ENCODE data around the gene COX5B.

COX5B gene

GRCh38 chr2:97658691-97659157, 12.9 kb downstream of the COX5B start:
- no peak for TF ChIP-seq CTCF (IDR thresholded peaks at IDR 0.05; ENCODE audit: low read length)
- TF ChIP-seq EZH2 (IDR thresholded peaks at IDR 0.05; ENCODE audit: borderline replicate concordance, low read length) = no peak
- no peak overlapping the region for H3K4me2 ChIP-seq (ENCODE audit: low read length)
- H3K4me3 ChIP-seq (ENCODE audit: low read depth, low read length, poor library complexity, severe bottlenecking) = no peak overlapping the region
- H4K20me1 ChIP-seq (ENCODE audit: insufficient read depth, low read length) = no peaks in the 10 kb centered on the region
- H2AFZ ChIP-seq (ENCODE audit: low read length) = no peak overlapping the region
- no peak overlapping the region for H3K9ac ChIP-seq (ENCODE audit: low read length)
- H3F3A ChIP-seq (ENCODE audit: insufficient read depth, low read length) = no peaks in the 10 kb centered on the region
- H3K36me3 ChIP-seq (ENCODE audit: insufficient read depth, low read length) = peaks cover 60% of the 10 kb centered on the region
- no peaks in the 10 kb centered on the region for H3K9me3 ChIP-seq (ENCODE audit: low read length)
- H3K79me2 ChIP-seq (ENCODE audit: insufficient read depth, low read length) = peaks cover 5% of the 10 kb centered on the region
- no peaks in the 10 kb centered on the region for H3K27me3 ChIP-seq (ENCODE audit: insufficient read depth, low read length)
- no peak overlapping the region for H3K27ac ChIP-seq (ENCODE audit: low read depth, low read length, poor library complexity, severe bottlenecking)
- H3K9me2 ChIP-seq (ENCODE audit: low read depth, low read length) = no peaks in the 10 kb centered on the region
- peaks cover 18% of the 10 kb centered on the region for H3K4me1 ChIP-seq (ENCODE audit: insufficient read depth, low read length, severe bottlenecking)

- Histone ChIP-seq H3K4me1 (ENCODE audit: insufficient read depth, low read length, severe bottlenecking) (peaks cover 19% of the 10 kb centered on the region), H3K9me3 (ENCODE audit: low read length) (no peaks in the 10 kb centered on the region), H3K79me2 (ENCODE audit: insufficient read depth, low read length) (peaks cover 5% of the 10 kb centered on the region), H3F3A (ENCODE audit: insufficient read depth, low read length) (no peaks in the 10 kb centered on the region), H3K27me3 (ENCODE audit: insufficient read depth, low read length) (no peaks in the 10 kb centered on the region), H3K4me2 (ENCODE audit: low read length) (no peak overlapping the region), H3K36me3 (ENCODE audit: insufficient read depth, low read length) (peaks cover 53% of the 10 kb centered on the region), H3K27ac (ENCODE audit: low read depth, low read length, poor library complexity, severe bottlenecking) (no peak overlapping the region), H2AFZ (ENCODE audit: low read length) (no peak overlapping the region), H3K9ac (ENCODE audit: low read length) (no peak overlapping the region), H3K4me3 (ENCODE audit: low read depth, low read length, poor library complexity, severe bottlenecking) (no peak overlapping the region), H4K20me1 (ENCODE audit: insufficient read depth, low read length) (no peaks in the 10 kb centered on the region), H3K9me2 (ENCODE audit: low read depth, low read length) (no peaks in the 10 kb centered on the region)
- no peak for TF ChIP-seq CTCF (IDR thresholded peaks at IDR 0.05; ENCODE audit: low read length)
- TF ChIP-seq EZH2 (IDR thresholded peaks at IDR 0.05; ENCODE audit: borderline replicate concordance, low read length) = no peak
Measured at GRCh38 chr2:97659256-97660043, 13.6 kb downstream of the COX5B start.

- H3K4me3 ChIP-seq (ENCODE audit: low read depth, low read length, poor library complexity, severe bottlenecking) = no peak overlapping the region
- H3K9me2 ChIP-seq (ENCODE audit: low read depth, low read length) = no peaks in the 10 kb centered on the region
- H3K4me2 ChIP-seq (ENCODE audit: low read length) = no peak overlapping the region
- no peak overlapping the region for H3K27ac ChIP-seq (ENCODE audit: low read depth, low read length, poor library complexity, severe bottlenecking)
- H3K4me1 ChIP-seq (ENCODE audit: insufficient read depth, low read length, severe bottlenecking) = peaks cover 26% of the 10 kb centered on the region
- no peak overlapping the region for H3K9ac ChIP-seq (ENCODE audit: low read length)
- no peaks in the 10 kb centered on the region for H3F3A ChIP-seq (ENCODE audit: insufficient read depth, low read length)
- H3K79me2 ChIP-seq (ENCODE audit: insufficient read depth, low read length) = peaks cover 5% of the 10 kb centered on the region
- H3K9me3 ChIP-seq (ENCODE audit: low read length) = no peaks in the 10 kb centered on the region
- H2AFZ ChIP-seq (ENCODE audit: low read length) = no peak overlapping the region
- TF ChIP-seq CTCF (IDR thresholded peaks at IDR 0.05; ENCODE audit: low read length) = no peak
- TF ChIP-seq EZH2 (IDR thresholded peaks at IDR 0.05; ENCODE audit: borderline replicate concordance, low read length) = no peak
- H3K27me3 ChIP-seq (ENCODE audit: insufficient read depth, low read length) = no peaks in the 10 kb centered on the region
- H4K20me1 ChIP-seq (ENCODE audit: insufficient read depth, low read length) = no peaks in the 10 kb centered on the region
- peaks cover 45% of the 10 kb centered on the region for H3K36me3 ChIP-seq (ENCODE audit: insufficient read depth, low read length)
Measured at GRCh38 chr2:97660044-97660774, 14.3 kb downstream of the COX5B start.
